Activated CD4-positive, CD25-positive, alpha-beta regulatory T cell treated with anti-CD3 and anti-CD28 coated beads, Interleukin-2, amount 50 U/mL, for 24 hours (primary cell): ENCODE data around the gene IDH3B.
"Not testable (repeated sequence)": the region's sequence is repeated elsewhere in the genome, so short reads cannot be mapped to it uniquely, and the experiment has no call there.

Experiments
- ATAC-seq, 2 donors: fragments of 150-1000 bp; cut with Tn5 transposase; one replicate each; pipeline ENCODE4 v1.10.0; 2021; ENCODE audit warnings: mild to moderate bottlenecking in 1 of 2, moderate library complexity in 1 of 2

IDH3B gene

DNA sequence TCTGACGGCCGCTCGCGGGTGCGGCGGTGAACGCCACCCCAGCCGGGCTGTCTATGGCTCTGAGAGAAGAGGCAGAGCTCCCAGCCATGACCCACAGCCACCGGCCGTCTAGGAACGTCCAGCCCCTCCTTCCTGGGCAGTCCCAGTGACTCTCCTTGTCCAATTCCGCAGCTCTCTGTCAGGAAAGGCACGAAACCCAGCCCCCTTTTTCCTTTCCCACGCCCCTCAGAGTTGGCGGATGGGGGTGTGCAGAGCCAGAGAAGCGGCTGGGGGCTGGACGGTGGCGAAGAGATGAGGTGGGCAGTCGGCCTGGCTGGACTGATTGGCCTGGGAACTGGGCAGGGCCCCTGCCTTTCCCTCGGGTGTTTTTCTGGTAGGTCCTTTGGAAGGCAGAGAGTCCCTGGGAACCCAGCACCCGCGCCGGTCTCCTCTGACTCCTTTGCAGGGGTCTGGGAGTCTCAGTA is 30.0 kb upstream of the IDH3B start:
- no peak for ATAC-seq

DNA sequence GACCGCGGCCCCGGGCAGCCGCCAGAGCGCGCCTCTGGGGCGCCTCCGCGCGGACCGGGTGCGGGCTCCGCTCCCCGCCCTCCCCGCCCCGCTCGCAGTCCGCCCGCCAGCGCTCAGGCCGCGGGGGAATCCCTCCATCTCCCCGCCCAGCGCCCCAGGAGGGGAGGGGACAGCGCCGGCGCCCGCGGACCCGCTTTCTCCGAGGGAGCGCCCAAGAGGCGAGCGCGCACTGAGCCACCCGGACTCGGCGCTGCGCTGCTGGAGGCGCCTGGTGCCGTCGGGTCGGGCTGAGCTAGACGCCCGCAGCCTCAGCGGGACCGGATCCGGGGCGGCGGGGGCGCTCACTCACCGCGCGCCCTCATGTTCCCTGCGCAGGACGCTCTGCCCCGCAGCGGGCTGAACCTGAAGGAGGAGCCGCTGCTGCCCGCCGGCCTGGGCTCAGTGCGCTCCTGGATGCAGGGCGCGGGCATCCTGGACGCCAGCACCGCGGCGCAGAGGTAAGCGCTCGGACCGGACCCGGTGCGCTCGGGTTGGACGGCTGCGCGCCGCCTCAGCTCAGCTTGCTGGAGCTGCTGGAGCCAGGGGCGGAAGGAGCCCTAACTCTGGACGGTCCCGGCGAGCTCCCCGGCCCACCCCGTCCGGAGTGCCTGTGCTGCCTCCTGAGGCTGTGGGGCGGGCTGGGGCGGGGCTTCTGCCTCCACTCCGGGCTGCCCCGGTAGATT is 29.4 kb upstream of the IDH3B start:
- ATAC-seq = peak; percentile 36 to 40

DNA sequence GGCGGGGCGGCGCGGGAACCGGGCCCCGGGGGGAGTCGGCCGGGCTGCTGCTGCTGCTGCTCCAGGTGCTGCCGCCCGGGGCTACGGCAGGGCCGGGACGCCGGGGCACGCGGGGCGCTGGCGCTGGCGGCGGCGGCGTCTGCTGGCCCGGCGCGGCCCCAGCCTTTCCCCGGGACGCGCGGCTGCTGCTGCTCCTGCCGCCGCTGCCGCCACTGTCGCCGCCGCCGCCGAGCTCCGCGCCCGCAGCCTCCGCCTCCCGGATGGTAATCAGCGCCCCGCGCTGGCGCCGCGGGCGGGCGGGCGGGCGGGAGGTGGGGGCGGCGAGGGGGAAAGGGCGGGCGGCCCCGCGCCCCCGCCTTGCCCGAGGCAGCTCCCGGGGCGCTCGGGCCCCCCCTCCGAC is 28.9 kb upstream of the IDH3B start:
- peak; percentile 2 to 11 for ATAC-seq

DNA sequence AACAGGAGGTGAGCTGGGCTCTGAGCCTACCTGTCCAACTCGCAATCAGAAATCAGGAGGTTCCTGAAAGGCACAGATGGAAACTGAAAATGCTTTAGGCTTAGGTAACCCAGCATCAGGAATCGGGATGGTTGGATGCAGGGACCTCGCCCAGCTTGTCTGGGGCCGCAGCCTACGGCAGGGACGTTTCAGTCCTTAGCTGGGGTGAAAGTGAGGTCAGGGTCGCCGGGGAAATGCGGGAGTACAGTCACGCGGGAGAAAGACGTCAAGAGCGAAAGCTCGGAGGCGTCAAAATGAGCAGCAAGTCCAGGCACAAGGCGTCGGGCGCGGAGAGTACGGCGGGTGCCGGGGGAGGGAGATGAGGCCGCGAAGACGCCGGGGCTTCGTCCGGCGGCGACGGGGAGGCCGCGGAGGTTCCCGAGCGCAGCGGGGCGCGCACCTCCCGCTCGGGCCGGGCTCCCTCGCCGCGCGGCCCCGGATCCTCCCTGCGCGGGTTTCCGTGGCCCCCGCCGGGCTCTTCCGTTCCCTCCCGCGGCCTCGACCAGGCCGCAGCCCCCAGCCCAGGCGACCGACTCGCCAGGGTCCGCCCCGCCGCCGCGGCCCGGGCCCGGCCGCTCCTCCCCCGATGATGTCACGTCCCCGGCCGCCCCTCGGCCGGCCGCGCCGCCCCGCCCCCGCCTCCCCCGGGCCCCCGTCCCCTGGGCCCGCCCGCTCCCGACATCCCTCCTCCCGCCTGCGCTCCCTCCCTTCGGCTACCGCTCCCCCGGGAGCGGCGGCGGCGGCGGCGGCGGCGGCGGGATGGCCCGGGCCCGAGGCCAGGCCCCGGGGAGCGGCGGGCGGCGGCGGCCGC is 28.2 kb upstream of the IDH3B start, which contains the start of gene EBF4:
TSS of gene EBF4 (plus strand) at position 745 of the 850 bp plus-strand sequence. CDS start 866 bp downstream, outside the sequence.
- ATAC-seq = peak; percentile 10 to 11

DNA sequence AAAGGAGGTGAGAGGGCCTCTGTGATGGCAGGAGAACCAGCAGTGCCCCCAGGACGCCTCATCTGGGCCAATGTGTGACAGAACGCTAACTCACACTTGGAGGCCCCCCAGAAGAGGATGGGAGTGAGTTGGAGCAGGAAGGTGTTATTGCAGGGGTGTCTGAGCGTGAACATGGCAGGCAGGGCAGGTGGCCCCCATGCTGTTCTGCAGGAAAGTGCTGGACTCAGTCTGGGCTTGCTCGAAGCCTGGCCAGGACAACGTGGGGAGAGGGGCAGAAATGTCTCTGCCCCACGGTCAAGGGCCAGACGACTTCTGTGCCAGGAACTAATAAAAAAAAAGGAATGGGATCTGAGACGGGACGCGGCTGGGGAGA is 27.6 kb upstream of the IDH3B start:
- no peak for ATAC-seq

DNA sequence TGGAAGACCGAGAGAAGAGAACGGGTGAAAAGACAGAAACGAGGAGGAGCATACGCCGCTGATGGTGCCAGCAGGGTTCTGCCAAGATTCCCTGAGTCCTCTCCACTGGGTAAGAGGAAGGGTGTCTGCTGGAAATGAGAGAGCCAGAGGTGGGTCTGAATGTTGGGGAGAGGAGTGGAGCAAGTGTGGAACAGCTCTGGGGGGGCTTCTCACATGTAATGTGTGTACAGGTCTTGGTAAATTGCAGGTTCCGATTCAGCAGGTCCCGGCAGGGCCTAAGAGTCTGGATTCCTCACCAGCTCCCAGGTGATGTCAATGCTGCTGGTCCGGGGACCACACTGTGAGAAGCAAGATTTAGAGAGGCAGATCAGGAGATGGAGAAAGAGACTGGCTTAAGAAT is 27.1 kb upstream of the IDH3B start:
- no peak for ATAC-seq

DNA sequence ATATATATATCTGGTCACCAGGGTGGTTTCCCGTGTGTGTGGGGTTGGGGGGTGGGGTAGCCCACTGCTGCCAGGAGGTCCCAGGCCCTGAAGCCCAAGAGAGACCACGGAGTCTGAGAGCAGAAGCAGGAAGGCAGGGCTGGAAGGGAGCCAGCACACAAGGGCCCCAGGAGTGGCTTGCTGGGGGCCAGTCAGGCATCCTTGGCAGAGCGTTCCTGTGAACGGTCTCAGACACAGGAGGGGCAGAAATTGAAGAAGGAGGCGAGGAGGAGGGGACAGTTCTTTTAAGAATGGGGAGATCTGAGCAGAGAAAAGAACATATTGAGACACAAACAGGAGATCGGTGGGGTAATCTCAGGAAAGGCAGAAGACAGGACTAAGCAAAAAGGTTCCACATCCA is 26.7 kb upstream of the IDH3B start:
- no peak for ATAC-seq

DNA sequence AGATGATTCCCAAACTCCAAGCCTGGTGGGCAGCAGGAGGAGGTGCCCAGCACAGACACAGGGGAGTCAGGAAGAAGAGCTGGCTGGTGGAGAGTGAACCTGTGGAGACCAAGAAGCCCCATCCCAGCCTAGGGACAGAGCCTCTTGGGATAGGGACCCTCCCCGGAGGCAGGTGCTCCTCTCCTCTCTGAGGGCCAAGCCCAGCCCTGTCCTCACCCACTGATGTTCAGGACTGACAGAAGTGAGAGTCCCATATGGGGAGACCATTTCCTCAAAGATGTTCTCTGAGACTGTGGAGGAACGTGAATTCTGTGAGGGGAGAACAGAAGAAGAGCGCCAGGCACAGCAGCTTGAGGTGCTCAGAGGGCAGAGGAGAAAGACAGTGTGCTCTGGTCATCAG is 26.2 kb upstream of the IDH3B start:
- ATAC-seq = no peak

DNA sequence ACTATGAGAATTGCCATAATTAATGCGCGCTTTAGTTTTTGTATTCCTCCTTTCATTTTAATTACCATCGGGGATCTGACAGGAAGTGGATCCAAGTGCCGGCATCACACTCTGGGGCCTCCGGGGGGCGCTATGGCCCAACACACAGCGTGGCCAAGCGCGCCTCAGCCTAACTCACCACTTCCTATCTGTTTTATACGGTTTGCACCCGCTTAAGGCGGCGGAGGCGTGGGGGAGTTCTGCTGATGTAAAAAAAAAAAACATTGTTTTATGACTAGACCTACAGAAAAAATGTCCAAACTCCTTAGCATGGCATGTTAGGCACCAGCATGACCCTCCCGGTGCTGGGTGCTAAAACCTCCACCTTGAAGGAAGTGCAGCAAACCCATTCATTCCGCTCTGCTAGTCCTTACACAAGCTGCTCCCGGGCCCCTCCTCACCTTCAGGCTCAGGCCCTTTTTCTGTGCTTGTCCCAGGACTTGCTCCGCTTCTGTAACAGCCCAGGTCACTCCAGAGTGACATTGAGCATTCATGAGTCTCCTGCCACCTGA is 24.1 kb upstream of the IDH3B start:
- peak; percentile 62 to 71 for ATAC-seq

DNA sequence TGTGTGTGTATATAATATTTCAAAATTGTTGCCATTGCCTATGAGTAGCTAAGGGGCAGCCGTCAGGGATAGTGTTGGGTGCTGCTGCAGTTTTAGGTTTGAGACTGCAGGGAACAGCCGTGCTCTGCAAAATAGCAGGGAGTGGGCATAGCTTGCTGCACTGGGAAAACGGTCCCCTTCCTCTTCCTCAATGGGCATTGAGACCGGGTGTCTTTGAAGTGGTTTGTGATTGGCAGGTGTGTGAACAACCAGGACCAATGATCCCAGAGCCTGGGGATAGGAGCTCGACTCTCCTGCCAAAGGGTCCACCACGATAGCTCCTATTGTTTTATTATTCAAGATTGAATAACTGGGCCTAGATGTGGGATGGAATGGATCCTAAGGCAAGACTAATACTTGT is 23.5 kb upstream of the IDH3B start:
- no peak for ATAC-seq

DNA sequence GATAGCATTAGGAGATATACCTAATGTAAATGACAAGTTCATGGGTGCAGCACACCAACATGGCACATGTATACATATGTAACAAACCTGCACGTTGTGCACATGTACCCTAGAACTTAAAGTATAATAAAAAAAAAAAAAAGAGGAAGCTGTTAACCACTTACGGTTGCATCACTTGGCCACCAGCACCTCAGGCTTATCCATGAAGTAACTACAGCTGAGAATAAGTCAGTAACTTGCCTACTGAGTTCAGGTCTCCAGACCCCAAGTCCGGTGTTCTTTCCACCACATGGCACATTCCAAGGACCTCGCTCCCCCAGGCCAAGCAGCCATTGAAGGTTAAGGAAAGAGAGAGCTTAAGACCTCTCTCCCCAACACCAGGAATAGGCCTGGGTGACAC is 20.8 kb upstream of the IDH3B start:
- ATAC-seq = not testable (repeated sequence)

DNA sequence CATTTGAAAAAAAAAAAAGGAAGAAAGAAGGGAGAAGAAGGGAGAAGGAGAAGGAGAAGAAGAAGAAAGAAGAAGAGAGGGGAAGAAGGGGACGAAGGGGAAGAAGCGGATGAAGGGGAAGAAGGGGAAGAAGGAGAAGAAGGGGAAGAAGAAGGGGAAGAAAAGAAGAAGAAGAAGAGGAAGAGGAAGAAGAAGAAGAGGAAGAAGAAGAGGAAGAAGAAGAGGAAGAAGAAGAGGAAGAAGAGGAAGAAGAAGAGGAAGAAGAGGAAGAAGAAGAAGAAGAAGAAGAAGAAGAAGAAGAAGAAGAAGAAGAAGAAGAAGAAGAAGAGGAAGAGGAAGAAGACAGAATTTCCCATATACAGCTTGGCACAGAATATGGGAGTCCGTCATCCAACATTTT is 18.0 kb upstream of the IDH3B start:
- ATAC-seq = not testable (repeated sequence)

DNA sequence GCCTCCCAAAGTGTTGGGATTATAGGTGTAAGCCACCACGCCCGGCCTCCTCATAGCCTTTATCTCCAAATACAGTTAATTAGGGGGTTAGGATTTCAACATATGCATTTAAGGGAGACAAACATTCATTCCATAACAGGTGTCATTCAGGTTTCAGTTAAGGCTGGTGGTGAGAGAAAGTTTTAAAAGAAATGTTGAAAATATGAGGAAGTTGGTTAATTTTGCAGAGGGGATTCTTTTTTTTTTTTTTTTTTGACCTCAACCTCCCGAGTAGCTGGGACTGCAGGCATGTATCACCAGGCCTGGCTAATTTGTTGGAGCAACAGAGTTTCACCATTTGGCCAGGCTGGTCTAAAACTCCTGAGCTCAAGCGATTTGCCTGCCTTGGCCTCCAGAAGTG is 16.0 kb upstream of the IDH3B start:
- no peak for ATAC-seq

DNA sequence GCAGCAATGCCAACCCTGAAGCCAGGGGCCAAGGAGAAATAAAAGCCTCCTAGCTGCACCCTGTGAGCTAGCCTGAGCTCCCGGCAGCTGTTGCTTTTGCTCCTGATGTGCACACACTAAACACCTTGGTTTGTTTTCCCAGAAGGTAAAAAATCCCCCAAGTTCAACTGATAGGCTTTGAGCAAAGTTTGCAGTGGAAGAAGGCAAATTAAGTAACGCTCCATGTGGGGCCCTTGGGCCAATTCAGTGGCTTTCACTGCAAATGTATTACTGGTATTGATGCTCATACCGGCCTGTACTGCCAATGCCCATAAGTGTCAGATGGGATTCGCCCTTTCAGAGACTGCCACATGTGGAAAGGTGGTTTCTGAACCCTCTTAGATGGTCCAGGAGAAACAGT is 9.4 kb upstream of the IDH3B start:
- ATAC-seq = no peak

DNA sequence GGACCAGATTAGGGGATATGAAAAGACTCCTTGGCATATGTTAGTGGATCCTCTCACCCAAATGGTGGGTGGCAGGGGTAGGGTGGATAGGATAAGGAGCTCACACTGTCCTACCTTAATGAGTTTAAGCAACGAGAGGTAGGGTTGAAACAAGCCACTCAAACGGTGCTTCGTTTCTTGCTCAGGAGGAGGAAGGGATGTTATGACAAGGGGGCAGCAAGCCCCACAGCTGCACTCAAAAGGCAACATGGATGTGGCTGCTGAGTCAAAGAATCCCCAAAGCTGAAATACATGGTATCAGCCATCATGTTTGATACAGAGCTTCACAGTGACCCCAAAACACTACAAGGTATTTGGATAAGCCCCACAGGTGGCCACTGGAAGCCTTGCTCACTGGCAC is 8.4 kb upstream of the IDH3B start:
- no peak for ATAC-seq

DNA sequence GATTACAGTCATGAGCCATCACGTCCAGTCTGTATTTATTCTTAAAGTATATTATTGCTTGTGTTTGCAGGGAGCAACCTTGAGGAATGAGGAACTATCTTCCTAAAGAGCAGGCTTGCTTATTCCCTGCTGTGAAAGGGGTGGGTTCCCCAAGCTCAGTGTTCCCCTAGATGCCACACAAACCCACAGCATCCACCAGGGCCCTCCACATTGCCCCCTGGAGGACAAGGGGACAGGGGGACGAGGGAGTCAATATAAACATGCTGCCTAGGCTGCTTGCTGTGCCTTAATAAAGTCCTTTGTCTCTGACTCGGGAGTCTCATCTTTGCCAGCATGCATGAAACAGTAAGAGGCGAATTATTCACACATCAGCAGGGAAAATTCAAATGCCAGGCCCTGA is 8.0 kb upstream of the IDH3B start:
- ATAC-seq = no peak

DNA sequence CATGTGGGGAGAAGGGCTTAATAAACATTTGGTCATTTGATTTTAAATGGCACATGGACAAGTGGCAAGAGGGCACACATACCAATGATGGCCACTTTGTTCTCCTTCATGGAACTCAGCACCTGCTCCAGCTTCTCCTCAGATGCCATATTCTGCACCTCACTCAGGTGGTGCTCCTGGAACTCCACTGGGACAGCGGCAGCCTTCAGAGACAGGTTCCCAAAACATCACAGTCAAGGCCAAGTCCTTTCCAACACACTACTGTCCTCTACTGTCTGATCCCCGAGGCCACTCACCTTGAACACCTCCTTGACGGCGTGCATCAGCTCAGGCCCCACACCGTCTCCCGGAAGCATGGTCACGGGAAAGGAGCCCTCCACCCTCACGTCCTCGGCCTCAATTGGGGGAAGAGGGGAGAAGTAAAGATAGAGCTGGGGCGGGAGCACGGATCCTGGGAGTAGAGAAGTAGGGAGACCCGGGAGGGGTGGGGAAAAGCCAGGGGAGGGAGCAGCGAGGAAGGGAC is 591 bp downstream of the IDH3B start:
- ATAC-seq = no peak

DNA sequence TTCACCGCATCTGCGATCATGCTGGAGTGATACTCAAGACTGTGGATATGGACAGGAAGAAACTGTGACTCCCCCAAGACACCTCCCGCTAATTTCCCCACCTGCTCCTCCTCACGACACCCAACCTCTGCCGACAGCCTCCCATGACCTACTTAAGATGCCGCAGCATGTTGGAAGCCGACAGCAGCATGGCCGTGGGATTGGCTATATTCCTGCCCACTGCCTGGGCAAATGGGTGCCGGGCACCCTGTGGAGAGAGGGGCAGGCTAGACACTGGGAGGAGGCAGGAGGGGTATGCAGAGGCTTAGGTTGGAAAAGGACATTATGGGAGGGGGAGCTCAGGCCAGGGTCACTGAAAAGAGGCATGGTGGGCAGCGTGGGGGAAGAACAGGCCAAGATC is 4.5 kb downstream of the IDH3B start:
- ATAC-seq = no peak

DNA sequence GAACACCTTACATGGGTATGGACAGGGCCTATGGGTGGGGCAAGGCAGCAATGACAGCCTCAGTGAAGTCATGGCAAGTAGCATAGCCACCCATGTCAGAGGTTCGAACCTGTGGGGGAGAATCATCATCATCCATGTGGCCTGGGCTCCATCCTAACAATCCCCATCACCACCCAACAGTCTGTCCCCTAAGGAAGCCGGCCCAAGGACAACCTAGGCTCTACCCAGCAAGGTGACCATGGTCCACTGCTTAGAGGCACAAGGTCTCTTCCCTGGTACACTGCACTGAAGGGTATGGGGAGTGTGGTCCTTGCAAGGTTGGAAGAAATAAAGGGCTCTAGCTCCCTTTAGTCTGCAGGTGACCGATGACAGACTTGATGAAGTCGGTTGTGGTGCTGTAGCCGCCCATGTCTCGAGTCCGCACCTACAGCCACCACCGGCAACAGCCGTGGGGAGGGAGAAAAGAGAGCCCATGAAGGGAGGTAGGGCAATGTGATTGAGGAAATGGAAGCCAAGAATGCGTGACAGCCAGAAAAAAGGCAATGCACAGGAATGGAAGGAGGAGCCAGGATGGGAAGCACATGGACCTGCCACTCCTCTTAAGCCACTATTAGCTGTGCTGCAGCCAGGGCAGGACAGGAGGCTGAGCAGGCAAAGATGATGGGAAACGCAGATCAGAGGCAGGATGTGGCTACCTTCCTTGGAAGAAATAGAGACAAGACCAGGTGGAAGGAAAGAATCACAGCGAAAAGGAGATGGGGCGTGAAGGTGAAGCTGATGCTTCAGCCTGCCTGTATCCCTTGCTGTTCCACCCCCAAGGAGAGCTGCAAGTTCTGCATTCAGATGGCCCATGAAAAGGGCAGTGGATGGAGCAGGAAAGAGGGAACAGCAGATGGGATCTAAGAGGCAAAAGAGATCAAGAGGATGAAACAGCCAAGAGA is 5.3 kb downstream of the IDH3B start:
- peak; percentile 30 to 31 for ATAC-seq

DNA sequence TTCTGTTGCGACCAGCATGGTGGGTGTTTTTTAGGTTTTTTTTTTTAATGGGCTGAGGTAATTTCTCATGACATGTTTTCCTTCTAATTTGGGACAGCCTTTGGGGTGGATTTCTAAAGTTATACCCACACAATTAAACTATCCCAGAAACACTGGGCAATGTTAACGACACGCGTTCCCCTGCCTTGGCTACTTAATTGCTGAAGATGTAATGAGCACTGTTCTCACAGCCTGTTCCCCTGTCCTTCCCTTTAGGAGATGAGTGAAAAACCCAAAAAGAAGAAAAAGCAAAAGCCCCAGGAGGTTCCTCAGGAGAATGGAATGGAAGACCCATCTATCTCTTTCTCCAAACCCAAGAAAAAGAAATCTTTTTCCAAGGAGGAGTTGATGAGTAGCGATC is 6.3 kb downstream of the IDH3B start:
- no peak for ATAC-seq

DNA sequence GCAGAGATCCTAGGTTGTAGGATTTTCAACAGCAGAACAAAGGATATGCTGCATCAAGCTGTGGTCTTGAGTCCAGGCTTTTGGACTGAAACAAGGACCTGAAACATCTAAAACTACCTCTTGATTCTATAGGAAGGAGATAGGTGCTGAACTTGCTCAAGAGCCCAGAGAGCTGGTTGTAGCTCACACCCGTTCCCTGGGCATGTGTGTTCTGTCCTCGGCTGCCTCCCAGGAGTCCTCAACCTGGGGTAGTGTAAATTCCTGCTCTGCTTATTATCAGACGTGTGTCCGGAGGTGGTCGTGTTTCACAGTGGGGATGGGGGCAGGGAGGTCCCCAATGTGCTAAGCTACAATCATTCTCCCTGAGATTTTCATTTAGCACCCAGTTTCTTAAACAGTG is 6.8 kb downstream of the IDH3B start:
- no peak for ATAC-seq

DNA sequence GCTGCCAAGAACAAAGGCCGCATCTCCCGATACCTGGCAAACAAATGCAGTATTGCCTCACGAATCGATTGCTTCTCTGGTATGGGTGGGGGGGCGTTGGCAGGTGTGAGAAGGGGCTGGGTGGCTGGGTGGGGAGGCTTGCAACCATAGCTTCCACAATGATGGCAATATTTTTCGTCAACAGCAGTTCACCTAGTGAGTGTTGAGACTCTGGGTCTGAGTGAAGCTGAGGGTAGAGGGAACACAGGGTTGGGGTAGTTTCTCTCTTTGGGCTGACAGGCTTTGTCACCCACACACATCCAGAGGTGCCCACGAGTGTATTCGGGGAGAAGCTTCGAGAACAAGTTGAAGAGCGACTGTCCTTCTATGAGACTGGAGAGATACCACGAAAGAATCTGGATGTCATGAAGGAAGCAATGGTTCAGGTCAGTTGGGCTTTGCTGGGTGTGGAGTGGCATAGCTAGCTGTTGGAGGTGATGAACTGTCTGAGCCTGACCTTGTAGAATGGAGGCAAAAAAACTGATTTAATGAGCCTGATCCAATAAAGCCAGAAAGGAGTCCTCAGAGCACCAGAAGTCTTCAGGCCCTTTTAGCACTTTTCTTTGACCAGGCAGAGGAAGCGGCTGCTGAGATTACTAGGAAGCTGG is 7.4 kb downstream of the IDH3B start:
- ATAC-seq = no peak
